ENCODE measurements around the gene RPE65. TPM values are rescaled to one million over a fixed set of nuclear protein-coding genes. Genes with fewer than 3 reads are reported as not detected.

The RPE65 gene
- not detected in 2 replicates for total RNA-seq

GRCh38 chr1:68449901-68450300 lies at the start of gene RPE65:
RPE65 (minus strand) TSS chr1:68449954; CDS start chr1:68449905, 49 bp downstream.

GRCh38 chr1:68496680-68497357 lies 47.1 kb upstream of the RPE65 start, which contains the start of gene DEPDC1:
DEPDC1 (minus strand) TSS chr1:68497082; CDS start chr1:68496999, 83 bp downstream.

Small RNAs within 50 kb of the gene (small RNA-seq; reads per million reads assigned to genes)
- not detected for gene AL139413.1

Other genes starting within 250 kb of the RPE65 start
- gene WLS, start 217.4 kb downstream of the RPE65 start, total RNA-seq, result 101 and 120 TPM in 2 replicates
- 7.8 and 24.0 TPM in 2 replicates for gene DEPDC1, start 47.1 kb upstream of the RPE65 start, total RNA-seq

Data from vein endothelial cell (primary cell).